ACHN (cell line): ENCODE results near the gene SVIL.
"Not testable (repeated sequence)": the region's sequence is repeated elsewhere in the genome, so short reads cannot be mapped to it uniquely, and the experiment has no call there.

Experiments
- DNase-seq: peaks from one replicate; pipeline ENCODE4 v3.0.0-alpha.2; 2015
- in situ Hi-C: cut with HindIII; loops from 2 replicates; pipeline ENCODE4 v1.10.0; 2017; ENCODE audit warnings: low sequenced_read_pairs, low pct_ligation_motif_present, low pct_unique_long_range_greater_than_20kb

SVIL gene

GRCh38 chr10:29515104-29515503 lies 119.7 kb downstream of the SVIL start:
- DNase-seq, in situ Hi-C loops: not testable (repeated sequence)

- no peak for DNase-seq
- in situ Hi-C loops, result no loop called here
Observed at GRCh38 chr10:29514306-29514705, 120.5 kb downstream of the SVIL start.

GRCh38 chr10:29512425-29512974 lies 122.3 kb downstream of the SVIL start:
- DNase-seq, result no peak
- in situ Hi-C loops, result no loop called here

GRCh38 chr10:29511806-29512205 lies 123.0 kb downstream of the SVIL start:
- in situ Hi-C loops, DNase-seq: not testable (repeated sequence)

GRCh38 chr10:29510483-29511157 lies 124.2 kb downstream of the SVIL start:
- in situ Hi-C loops, DNase-seq: not testable (repeated sequence)

GRCh38 chr10:29508554-29509244 lies 126.1 kb downstream of the SVIL start:
- in situ Hi-C loops, result no loop called here
- no peak for DNase-seq

GRCh38 chr10:29507750-29508149 lies 127.0 kb downstream of the SVIL start:
- DNase-seq, in situ Hi-C loops: not testable (repeated sequence)

GRCh38 chr10:29506324-29506921 lies 128.3 kb downstream of the SVIL start:
- DNase-seq, in situ Hi-C loops: not testable (repeated sequence)

- no peak for DNase-seq
- in situ Hi-C loops, result no loop called here
Observed at GRCh38 chr10:29502351-29502750, 132.4 kb downstream of the SVIL start.

GRCh38 chr10:29501692-29502091 lies 133.1 kb downstream of the SVIL start:
- in situ Hi-C loops, result no loop called here
- DNase-seq, result peak; percentile 78

GRCh38 chr10:29499993-29500537 lies 134.7 kb downstream of the SVIL start:
- DNase-seq, result no peak
- in situ Hi-C loops, result no loop called here

GRCh38 chr10:29496341-29497162 lies 138.2 kb downstream of the SVIL start:
- in situ Hi-C loops, result no loop called here
- peak; percentile 55 for DNase-seq

GRCh38 chr10:29495366-29495765 lies 139.4 kb downstream of the SVIL start:
- in situ Hi-C loops, result no loop called here
- no peak for DNase-seq

GRCh38 chr10:29493697-29494096 lies 141.1 kb downstream of the SVIL start:
- in situ Hi-C loops, result no loop called here

GRCh38 chr10:29492774-29493173 lies 142.0 kb downstream of the SVIL start:
- no peak for DNase-seq
- in situ Hi-C loops, result no loop called here

More at GRCh38 chr10:29493697-29494096, 141.1 kb downstream of the SVIL start:
- no peak for DNase-seq

- in situ Hi-C loops, result no loop called here
- no peak for DNase-seq
Observed at GRCh38 chr10:29491918-29492317, 142.9 kb downstream of the SVIL start.

GRCh38 chr10:29490781-29491280 lies 143.9 kb downstream of the SVIL start:
- DNase-seq, in situ Hi-C loops: not testable (repeated sequence)

- in situ Hi-C loops, DNase-seq: not testable (repeated sequence)
Observed at GRCh38 chr10:29488471-29488870, 146.3 kb downstream of the SVIL start.
